Putamen (tissue), 1 donor: ENCODE data around the gene GRIA4.

Experiments
- DNase-seq: peaks from one replicate; pipeline ENCODE4 v3.0.0-alpha.2; 2016; ENCODE audit warnings: low spot score

The GRIA4 gene

DNA sequence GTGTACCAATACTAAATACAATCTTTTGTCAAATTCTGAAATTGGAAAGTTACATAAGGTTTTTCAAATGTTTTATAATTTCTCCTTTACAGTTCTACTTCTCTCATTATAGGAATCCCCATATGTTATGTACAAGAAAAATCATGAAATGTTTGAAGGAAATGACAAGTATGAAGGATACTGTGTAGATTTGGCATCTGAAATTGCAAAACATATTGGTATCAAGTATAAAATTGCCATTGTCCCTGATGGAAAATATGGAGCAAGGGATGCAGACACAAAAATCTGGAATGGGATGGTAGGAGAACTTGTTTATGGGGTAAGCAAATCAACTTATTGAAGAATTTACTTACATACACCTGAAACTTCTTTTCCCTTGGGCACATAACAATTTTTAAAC is 308.7 kb downstream of the GRIA4 start:
- DNase-seq: no peak

- DNase-seq: no peak
These were observed 313.4 kb downstream of the GRIA4 start for GRCh38 chr11:105923252-105923651.

- DNase-seq: no peak
These were observed 313.9 kb downstream of the GRIA4 start for GRCh38 chr11:105923807-105924206.

DNA sequence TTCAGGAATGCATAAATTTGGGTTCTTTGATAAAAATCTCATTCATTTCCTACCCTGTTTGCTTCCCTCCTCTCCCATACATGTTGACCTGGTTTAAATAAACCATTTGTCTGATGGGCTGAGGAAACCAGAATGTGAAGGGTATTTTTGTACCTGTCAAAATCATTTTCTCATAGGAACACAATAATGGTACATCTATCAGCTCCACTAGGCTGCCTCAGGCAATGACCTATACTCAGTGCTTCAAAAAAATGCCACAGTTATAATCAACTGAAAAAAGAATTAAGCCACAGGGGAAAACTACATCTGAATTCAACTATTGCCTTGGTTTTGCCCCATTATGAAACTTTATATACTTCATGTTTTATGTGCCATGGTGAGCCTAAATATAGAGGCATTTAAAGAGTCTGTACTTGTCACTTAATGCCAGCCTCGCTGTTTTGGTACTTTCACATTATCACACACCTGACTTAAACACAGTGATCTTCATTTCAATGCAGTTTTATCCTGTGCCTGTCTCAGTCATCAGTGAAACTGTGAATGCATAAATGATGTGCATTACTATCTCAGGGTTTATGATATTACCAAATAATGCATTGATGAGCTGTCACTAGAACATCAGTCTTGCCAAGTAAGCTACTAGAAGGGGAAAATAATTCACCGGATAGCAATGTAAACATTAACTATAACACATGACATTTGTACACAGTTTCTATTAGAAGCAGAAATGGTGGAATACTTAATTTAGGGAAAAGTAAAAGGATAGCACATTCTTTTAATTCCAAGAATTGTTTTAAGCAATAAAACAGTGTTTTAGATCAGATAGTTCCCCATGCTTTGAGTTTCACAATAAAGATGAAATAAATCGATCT is 319.4 kb downstream of the GRIA4 start:
- no peak for DNase-seq

DNA sequence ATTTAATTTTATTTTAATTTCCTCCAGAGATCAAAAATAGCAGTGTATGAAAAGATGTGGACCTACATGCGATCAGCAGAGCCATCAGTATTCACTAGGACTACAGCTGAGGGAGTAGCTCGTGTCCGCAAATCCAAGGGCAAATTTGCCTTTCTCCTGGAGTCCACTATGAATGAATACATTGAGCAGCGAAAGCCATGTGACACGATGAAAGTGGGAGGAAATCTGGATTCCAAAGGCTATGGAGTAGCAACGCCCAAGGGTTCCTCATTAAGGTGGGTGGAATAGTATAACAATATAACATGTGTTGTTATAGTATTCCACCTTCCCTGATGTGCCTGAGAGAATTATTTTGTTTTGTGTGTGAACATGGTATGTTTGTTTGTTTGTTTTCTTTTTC is 323.8 kb downstream of the GRIA4 start:
- no peak for DNase-seq

DNA sequence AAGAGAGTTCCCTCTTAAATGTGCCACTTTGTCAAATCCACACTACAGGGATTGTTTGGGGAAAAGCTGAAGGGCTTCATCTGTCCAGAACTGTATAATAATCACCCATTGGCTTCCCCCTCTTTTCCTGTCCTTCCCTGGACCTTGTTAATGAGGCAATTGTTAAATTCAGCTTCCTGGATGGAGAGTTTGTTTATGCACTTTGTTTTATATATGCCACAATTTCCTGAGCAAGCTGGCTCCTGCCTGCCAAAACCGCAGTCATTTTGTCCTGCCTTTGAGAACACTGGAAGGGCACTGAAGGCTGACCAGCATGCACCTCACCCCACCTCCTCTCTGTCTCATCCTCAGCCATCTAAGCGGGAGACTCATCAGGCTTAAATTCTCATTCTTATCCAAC is 325.9 kb downstream of the GRIA4 start:
- peak; percentile 57 for DNase-seq

DNA sequence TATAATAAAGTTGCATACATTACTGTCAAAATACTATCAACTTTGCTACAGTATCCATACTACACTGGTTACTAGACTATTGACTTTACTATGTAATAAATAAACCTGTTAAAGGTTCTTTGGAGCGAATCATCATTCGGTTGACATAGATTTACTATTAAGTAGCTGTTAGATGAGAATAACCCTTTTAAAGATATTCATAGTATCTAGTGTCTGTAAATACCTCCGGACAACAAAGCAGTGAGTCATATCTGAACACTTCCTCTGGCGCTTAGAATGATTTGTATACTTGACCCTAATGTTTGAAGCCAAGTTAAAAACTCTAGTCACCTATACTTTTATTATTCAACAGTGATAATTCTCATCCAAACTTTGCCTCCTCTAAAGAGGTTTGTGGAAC is 327.5 kb downstream of the GRIA4 start:
- DNase-seq: no peak

GRCh38 chr11:105937738-105938137 is 327.9 kb downstream of the GRIA4 start:
- no peak for DNase-seq

DNA sequence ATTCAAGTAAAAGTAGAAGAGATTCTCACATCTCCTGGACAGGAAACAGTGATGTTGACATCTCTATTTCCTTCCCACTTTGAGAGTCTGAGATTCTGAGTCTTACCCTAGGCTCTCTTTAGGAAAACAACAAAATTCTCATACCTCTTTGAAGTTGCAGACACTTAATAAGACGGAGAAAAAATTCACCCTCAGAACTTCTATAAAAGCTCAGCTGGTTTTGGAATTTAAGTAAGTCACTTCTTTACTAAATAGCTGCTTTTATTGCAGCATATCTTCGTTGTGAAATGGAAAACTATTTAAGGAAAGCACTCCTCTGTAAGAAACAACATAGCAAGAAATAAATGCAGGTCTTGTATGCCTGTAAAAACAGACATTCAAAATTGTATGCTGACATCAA is 333.0 kb downstream of the GRIA4 start:
- no peak for DNase-seq

DNA sequence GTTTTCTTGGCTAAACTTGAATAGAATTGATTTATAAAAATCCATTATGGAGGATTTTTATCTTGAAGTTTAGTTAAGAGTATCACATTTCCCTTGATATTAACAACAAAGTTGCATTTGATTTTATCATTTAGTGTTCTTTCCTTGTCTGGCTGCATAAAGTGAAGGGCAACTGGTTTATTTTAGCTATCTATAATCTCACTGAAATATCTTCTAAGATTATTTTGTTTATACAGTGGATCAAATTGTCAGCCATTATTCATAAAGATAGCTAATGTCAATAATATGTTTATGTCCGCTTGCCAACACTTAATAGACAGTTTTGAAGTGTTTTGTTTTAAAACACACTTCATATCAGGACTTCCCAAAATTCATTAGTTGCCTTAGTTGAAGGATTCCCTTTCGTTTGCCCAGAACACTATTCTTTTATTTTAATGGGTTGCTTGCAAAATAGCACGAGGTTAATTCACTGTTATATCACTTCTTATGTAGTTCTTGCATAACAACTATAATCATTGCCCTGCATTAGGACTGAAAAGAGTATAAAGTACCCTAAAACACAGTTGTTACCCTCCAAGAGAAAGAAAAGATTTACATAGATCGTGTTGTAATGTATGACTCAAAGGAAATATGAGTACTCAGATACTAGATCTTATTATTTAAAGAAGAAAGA is 339.2 kb downstream of the GRIA4 start:
- DNase-seq: no peak

- no peak for DNase-seq
These were observed 344.0 kb downstream of the GRIA4 start for GRCh38 chr11:105953886-105954285.

GRCh38 chr11:105960252-105961245 is 350.7 kb downstream of the GRIA4 start:
- no peak for DNase-seq

- DNase-seq: no peak
These were observed 358.3 kb downstream of the GRIA4 start for GRCh38 chr11:105968021-105968697.

DNA sequence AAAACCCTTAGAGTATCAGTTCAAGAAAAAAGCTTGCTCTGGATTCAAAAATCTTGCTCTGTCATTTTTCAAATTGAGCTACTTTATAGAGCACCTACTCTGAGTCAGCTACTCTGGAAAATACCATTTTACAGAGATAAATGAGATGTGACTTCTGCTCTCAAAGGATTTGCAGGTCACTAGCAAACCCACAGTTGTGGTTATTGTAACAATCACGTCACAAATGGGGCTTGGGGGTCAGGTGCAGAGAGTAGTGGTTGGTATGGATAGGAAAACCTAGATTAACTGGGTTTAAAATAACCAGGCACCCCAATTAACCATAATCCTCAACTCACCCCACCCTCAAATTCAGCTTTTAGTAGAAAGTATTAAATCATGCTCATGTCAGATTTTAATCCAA is 359.9 kb downstream of the GRIA4 start:
- no peak for DNase-seq

DNA sequence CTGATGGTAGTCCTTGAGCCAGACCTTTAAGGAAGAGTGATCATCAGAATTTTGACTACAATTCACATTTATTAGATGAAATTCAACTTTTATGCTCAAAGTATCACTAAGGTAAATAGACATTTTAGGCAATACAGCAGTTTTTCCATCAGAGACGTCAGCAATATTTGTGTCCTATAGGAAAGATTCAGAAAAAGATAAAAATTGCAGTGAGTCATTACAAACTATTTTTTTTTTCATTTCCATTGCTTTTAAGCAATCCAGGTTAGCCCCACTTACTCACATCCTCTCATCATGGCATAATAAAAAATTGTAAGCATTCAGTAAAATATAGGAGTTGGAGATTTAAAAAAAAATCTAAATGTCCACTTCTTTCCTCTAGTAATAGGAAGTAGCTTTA is 365.3 kb downstream of the GRIA4 start:
- DNase-seq: no peak

GRCh38 chr11:105979997-105980703 is 370.3 kb downstream of the GRIA4 start:
- DNase-seq: no peak

- DNase-seq: no peak
These were observed 376.7 kb downstream of the GRIA4 start for GRCh38 chr11:105986554-105986953.

DNA sequence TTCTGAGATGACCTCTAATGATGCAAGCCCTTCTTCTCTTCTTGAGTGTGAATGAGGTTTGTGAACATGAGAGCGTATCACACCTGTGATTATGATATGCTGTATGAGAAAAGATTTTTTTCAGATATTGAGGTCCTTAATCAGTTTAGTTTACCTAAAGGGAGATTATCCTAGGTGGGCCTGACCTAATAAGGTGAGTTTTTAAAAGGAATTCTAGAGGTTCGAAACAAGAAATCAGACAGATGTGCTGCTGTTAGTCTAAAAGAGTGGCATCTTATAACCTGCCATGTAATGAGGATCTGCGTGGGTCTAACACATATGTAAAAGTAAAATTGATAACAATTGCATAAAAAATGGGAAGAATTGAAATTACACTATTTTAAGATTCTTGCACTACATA is 378.3 kb downstream of the GRIA4 start:
- no peak for DNase-seq

GRCh38 chr11:105989124-105989523 is 379.3 kb downstream of the GRIA4 start:
- no peak for DNase-seq

DNA sequence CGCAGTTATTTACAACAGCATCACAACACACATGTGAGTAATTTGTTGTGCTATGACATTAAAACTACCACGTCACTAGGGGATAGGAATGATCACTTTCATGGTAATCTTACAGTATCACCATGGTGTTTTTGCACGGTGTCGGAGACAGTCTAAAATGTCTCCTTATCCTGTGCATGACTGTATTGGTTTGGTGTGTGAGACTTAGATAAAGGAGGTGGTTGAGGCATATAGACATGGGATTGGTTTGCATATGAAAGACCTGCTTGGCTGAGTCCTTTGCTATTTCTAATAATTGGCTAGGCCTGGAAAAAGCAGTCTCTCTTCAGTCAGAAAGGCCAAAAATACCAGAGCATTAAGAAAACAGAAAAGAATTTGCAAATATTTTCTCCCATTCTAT is 382.0 kb downstream of the GRIA4 start:
- DNase-seq: no peak
